ENCODE measurements around the gene MCF2L. TPM values are rescaled to one million over a fixed set of nuclear protein-coding genes. Genes with fewer than 3 reads are reported as not detected.

Gene MCF2L
- total RNA-seq, 1 experiment from 2014 or later = 22.1 TPM

- Mint-ChIP-seq H3K27me3 (ENCODE audit: insufficient read depth, unreplicated experiment) (no peaks in the 10 kb centered on the region), H3K4me3 (ENCODE audit: unreplicated experiment) (no peak overlapping the region), H3K4me1 (ENCODE audit: low read depth, unreplicated experiment) (peaks cover 6% of the 10 kb centered on the region), H3K27ac (ENCODE audit: unreplicated experiment) (no peak overlapping the region), H3K36me3 (ENCODE audit: insufficient read depth, unreplicated experiment) (no peaks in the 10 kb centered on the region), H3K9me3 (ENCODE audit: unreplicated experiment) (no peaks in the 10 kb centered on the region)
- POLR2A ChIA-PET = interaction anchor here (0.6 kb wide), 1 partner anchor 173 kb away, joined by 5 read pairs; no protein-coding TSS in a partner anchor
- Histone ChIP-seq H3K4me3 (ENCODE audit: low read depth, low read length) (no peak overlapping the region), H3K9me3 (no peaks in the 10 kb centered on the region), H3K27me3 (replicated peaks; ENCODE audit: control insufficient read depth, insufficient read depth, low read length) (no peaks in the 10 kb centered on the region), H3K36me3 (ENCODE audit: control insufficient read depth, insufficient read depth, low read length) (no peaks in the 10 kb centered on the region), H3K4me1 (peaks cover 8% of the 10 kb centered on the region; the same call in 1 of the 2 replicates)
- BruUV-seq (replicated peaks) = no TSS peak
- no peak for TF ChIP-seq CTCF (IDR thresholded peaks at IDR 0.05; ENCODE audit: insufficient read depth in 1 of 2, low read depth in 1 of 2, low read length in 1 of 2, severe bottlenecking in 1 of 2, unreplicated experiment in 1 of 2)
- CTCF ChIA-PET = no interaction called here
- intact Hi-C loops (cut with micrococcal nuclease; ENCODE audit: unreplicated experiment) = no loop called here
- no peak for DNase-seq
Measured at GRCh38 chr13:113096745-113097305, 127.8 kb downstream of the MCF2L start.

- H3K4me3 Mint-ChIP-seq (ENCODE audit: unreplicated experiment) = no peak overlapping the region
- POLR2A ChIA-PET = no interaction called here
- no peak for TF ChIP-seq CTCF (IDR thresholded peaks at IDR 0.05; ENCODE audit: insufficient read depth in 1 of 2, low read depth in 1 of 2, low read length in 1 of 2, severe bottlenecking in 1 of 2, unreplicated experiment in 1 of 2)
Measured at GRCh38 chr13:113097651-113098050, 128.6 kb downstream of the MCF2L start.

GRCh38 chr13:113098162-113098732, 129.2 kb downstream of the MCF2L start:
- Histone ChIP-seq H3K9me3 (no peaks in the 10 kb centered on the region), H3K36me3 (ENCODE audit: control insufficient read depth, insufficient read depth, low read length) (no peaks in the 10 kb centered on the region), H3K4me1 (peaks cover 12% of the 10 kb centered on the region; the same call in 1 of the 2 replicates), H3K27me3 (replicated peaks; ENCODE audit: control insufficient read depth, insufficient read depth, low read length) (no peaks in the 10 kb centered on the region), H3K4me3 (ENCODE audit: low read depth, low read length) (no peak overlapping the region)
- CTCF ChIA-PET = no interaction called here
- no peak for TF ChIP-seq CTCF (IDR thresholded peaks at IDR 0.05; ENCODE audit: insufficient read depth in 1 of 2, low read depth in 1 of 2, low read length in 1 of 2, severe bottlenecking in 1 of 2, unreplicated experiment in 1 of 2)
- intact Hi-C loops (cut with micrococcal nuclease; ENCODE audit: unreplicated experiment) = no loop called here
- no peak for DNase-seq
- Mint-ChIP-seq H3K4me1 (ENCODE audit: low read depth, unreplicated experiment) (peaks cover 7% of the 10 kb centered on the region), H3K27ac (ENCODE audit: unreplicated experiment) (no peak overlapping the region), H3K36me3 (ENCODE audit: insufficient read depth, unreplicated experiment) (no peaks in the 10 kb centered on the region), H3K27me3 (ENCODE audit: insufficient read depth, unreplicated experiment) (no peaks in the 10 kb centered on the region), H3K4me3 (ENCODE audit: unreplicated experiment) (no peak overlapping the region), H3K9me3 (ENCODE audit: unreplicated experiment) (no peaks in the 10 kb centered on the region)
- POLR2A ChIA-PET = no interaction called here
- no TSS peak for BruUV-seq (replicated peaks)

More at GRCh38 chr13:113097651-113098050, 128.6 kb downstream of the MCF2L start:
- CTCF ChIA-PET = no interaction called here
- H3K4me1 ChIP-seq = peaks cover 12% of the 10 kb centered on the region; the same call in 1 of the 2 replicates
- H3K4me1 Mint-ChIP-seq (ENCODE audit: low read depth, unreplicated experiment) = peaks cover 7% of the 10 kb centered on the region
- no peak overlapping the region for H3K27ac Mint-ChIP-seq (ENCODE audit: unreplicated experiment)
- no peaks in the 10 kb centered on the region for H3K36me3 Mint-ChIP-seq (ENCODE audit: insufficient read depth, unreplicated experiment)
- intact Hi-C loops (cut with micrococcal nuclease; ENCODE audit: unreplicated experiment) = no loop called here
- H3K27me3 Mint-ChIP-seq (ENCODE audit: insufficient read depth, unreplicated experiment) = no peaks in the 10 kb centered on the region
- H3K36me3 ChIP-seq (ENCODE audit: control insufficient read depth, insufficient read depth, low read length) = no peaks in the 10 kb centered on the region
- no peaks in the 10 kb centered on the region for H3K9me3 ChIP-seq
- no peak for DNase-seq
- H3K27me3 ChIP-seq (replicated peaks; ENCODE audit: control insufficient read depth, insufficient read depth, low read length) = no peaks in the 10 kb centered on the region
- no peak overlapping the region for H3K4me3 ChIP-seq (ENCODE audit: low read depth, low read length)
- no peaks in the 10 kb centered on the region for H3K9me3 Mint-ChIP-seq (ENCODE audit: unreplicated experiment)
- BruUV-seq (replicated peaks) = no TSS peak

Data from Caco-2 (cell line).